ENCODE measurements around the gene ARHGAP28.

DNA sequence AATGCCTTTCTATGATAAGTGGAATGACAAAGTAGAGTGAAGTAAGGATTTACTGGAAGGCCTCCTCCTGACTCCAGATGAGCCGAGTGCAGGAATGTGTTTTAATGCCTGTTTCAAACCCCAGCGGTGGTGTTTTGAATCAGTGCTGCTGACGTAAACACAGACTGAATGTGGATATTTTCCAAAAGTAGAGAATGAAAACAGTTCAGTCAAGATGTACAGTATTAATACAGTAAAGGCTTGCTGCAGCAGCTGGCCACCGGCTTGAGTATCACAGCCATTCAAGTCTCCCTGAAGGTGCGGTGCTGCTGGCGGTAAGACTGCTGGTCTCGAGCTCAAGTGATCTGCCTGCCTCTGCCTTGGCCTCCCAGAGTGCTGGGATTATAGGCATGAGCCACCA, 46.7 kb downstream of the ARHGAP28 start:
- TF ChIP-seq, protein P1, sequence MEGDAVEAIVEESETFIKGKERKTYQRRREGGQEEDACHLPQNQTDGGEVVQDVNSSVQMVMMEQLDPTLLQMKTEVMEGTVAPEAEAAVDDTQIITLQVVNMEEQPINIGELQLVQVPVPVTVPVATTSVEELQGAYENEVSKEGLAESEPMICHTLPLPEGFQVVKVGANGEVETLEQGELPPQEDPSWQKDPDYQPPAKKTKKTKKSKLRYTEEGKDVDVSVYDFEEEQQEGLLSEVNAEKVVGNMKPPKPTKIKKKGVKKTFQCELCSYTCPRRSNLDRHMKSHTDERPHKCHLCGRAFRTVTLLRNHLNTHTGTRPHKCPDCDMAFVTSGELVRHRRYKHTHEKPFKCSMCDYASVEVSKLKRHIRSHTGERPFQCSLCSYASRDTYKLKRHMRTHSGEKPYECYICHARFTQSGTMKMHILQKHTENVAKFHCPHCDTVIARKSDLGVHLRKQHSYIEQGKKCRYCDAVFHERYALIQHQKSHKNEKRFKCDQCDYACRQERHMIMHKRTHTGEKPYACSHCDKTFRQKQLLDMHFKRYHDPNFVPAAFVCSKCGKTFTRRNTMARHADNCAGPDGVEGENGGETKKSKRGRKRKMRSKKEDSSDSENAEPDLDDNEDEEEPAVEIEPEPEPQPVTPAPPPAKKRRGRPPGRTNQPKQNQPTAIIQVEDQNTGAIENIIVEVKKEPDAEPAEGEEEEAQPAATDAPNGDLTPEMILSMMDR (IDR thresholded peaks at IDR 0.05; ENCODE audit: insufficient read depth, low read length) = no peak
- TF ChIP-seq POLR2AphosphoS5 (IDR thresholded peaks at IDR 0.05; ENCODE audit: low read depth) (no peak), GABPA (IDR thresholded peaks at IDR 0.05; ENCODE audit: low read depth) (no peak), SPI1 (IDR thresholded peaks at IDR 0.05; ENCODE audit: borderline replicate concordance, low read depth) (no peak)
